HepG2 (cell line): Measurements from ENCODE around the gene RPL35. TPM values are rescaled to one million over a fixed set of nuclear protein-coding genes. Genes with fewer than 3 reads are reported as not detected.

Source experiments
- ATAD3A ChIP-seq: sonication (generic); formaldehyde crosslinking; IDR thresholded peaks from 2 replicates; pipeline ENCODE4 v1.4.0; 2020; ENCODE audit warnings: missing genetic modification reagents
- HIVEP1 ChIP-seq: sonication (generic); formaldehyde crosslinking; IDR thresholded peaks from 2 replicates; pipeline ENCODE4 v1.4.0; 2020; ENCODE audit warnings: mild to moderate bottlenecking, missing genetic modification reagents
- JUNB ChIP-seq: sonication (generic); formaldehyde crosslinking; IDR thresholded peaks from 2 replicates; pipeline ENCODE4 v1.8.0; 2022; ENCODE audit warnings: missing genetic modification reagents, mild to moderate bottlenecking, borderline replicate concordance
- MED8 ChIP-seq: sonication (generic); formaldehyde crosslinking; IDR thresholded peaks from 2 replicates; pipeline ENCODE4 v1.8.1; 2023; ENCODE audit warnings: mild to moderate bottlenecking, missing genetic modification reagents; ENCODE audit not compliant: insufficient replicate concordance
- NAIF1 ChIP-seq: sonication (generic); formaldehyde crosslinking; IDR thresholded peaks from 2 replicates; pipeline ENCODE4 v1.5.0; 2020; ENCODE audit warnings: mild to moderate bottlenecking, missing genetic modification reagents, borderline replicate concordance
- NFE2L2 ChIP-seq: fragments of 150-350 bp; IDR thresholded peaks from 2 replicates; pipeline ENCODE4 v1.6.1; 2014; ENCODE audit warnings: low read length
- NFRKB ChIP-seq: fragments of 450-650 bp; IDR thresholded peaks from 2 replicates; pipeline ENCODE4 v1.6.1; 2017
- RFX1 ChIP-seq: fragments of 450-650 bp; IDR thresholded peaks from 2 replicates; pipeline ENCODE4 v1.6.1; 2017
- SIN3A ChIP-seq: IDR thresholded peaks from 2 replicates; pipeline ENCODE4 v1.6.1; 2011; ENCODE audit warnings: low read depth, mild to moderate bottlenecking, control low read depth, low read length, borderline replicate concordance
- SKI ChIP-seq: fragments of 450-650 bp; IDR thresholded peaks from one replicate; pipeline ENCODE4 v1.6.1; 2018; ENCODE audit warnings: mild to moderate bottlenecking; ENCODE audit not compliant: partially characterized antibody
- SMAD1 ChIP-seq: sonication (generic); formaldehyde crosslinking; IDR thresholded peaks from 2 replicates; pipeline ENCODE4 v1.4.0; 2020; ENCODE audit warnings: missing genetic modification reagents, low read depth, mild to moderate bottlenecking, borderline replicate concordance
- SRSF4 ChIP-seq: fragments of 200-400 bp; formaldehyde crosslinking; IDR thresholded peaks from one replicate; pipeline ENCODE4 v1.6.1; 2018; ENCODE audit warnings: mild to moderate bottlenecking, low read depth, low read length, moderate library complexity; ENCODE audit not compliant: poor library complexity, severe bottlenecking
- TCF7 ChIP-seq: sonication (generic); IDR thresholded peaks from 2 replicates; pipeline ENCODE4 v1.6.1; 2016; ENCODE audit warnings: antibody characterized with exemption, low read depth
- TGIF2 ChIP-seq: IDR thresholded peaks from 2 replicates; pipeline ENCODE4 v1.6.1; 2016; ENCODE audit warnings: control low read depth, missing compliant biosample characterization
- TOE1 ChIP-seq: sonication (generic); formaldehyde crosslinking; IDR thresholded peaks from 2 replicates; pipeline ENCODE4 v1.4.0; 2020; ENCODE audit warnings: mild to moderate bottlenecking, missing genetic modification reagents
- ZNF124 ChIP-seq: sonication (generic); formaldehyde crosslinking; IDR thresholded peaks from 2 replicates; pipeline ENCODE4 v1.4.0; 2020; ENCODE audit warnings: missing genetic modification reagents
- ZNF296 ChIP-seq: sonication (generic); formaldehyde crosslinking; conservative IDR thresholded peaks from 2 replicates; pipeline ENCODE4 v1.5.0; 2020; ENCODE audit warnings: mild to moderate bottlenecking, missing genetic modification reagents
- ZNF605 ChIP-seq: sonication (generic); formaldehyde crosslinking; IDR thresholded peaks from 2 replicates; pipeline ENCODE4 v1.8.0; 2022; ENCODE audit warnings: mild to moderate bottlenecking, missing genetic modification reagents
- ZNF713 ChIP-seq: sonication (generic); formaldehyde crosslinking; IDR thresholded peaks from 2 replicates; pipeline ENCODE4 v1.4.0; 2020; ENCODE audit warnings: mild to moderate bottlenecking, missing genetic modification reagents
- ZNF83 ChIP-seq: sonication (generic); formaldehyde crosslinking; IDR thresholded peaks from 2 replicates; pipeline ENCODE4 v1.4.0; 2020; ENCODE audit warnings: missing genetic modification reagents, mild to moderate bottlenecking, borderline replicate concordance
- polyA plus RNA-seq, 8 experiments: library from polyadenylated mRNA; depleted of rRNA in 3 of 8; stranded (reverse) in 7 of 8; unstranded in 1 of 8; fragments of >200 nt; fragmentation: Illumina TruSeq in 4 of 8; extraction: Trizol in 4 of 8; gene quantifications; 2 replicates each; pipeline versions ENCODE4 v1.2.1 to v1.2.3, GENCODE V29; 2011 to 2016; ENCODE audit warnings: low read depth in 4 of 8, missing spikeins in 1 of 8, mixed read lengths in 1 of 8; ENCODE audit not compliant: insufficient read depth in 1 of 8
- total RNA-seq, 5 experiments: library from RNA; depleted of rRNA; stranded (reverse); fragments of >200 nt; fragmentation: Illumina TruSeq; extraction: Trizol; gene quantifications; 2 replicates each; pipeline ENCODE4 v1.2.3, GENCODE V29; 2016; ENCODE audit warnings: low read depth in 1 of 5
- TF ChIP-seq, protein P1 (sequence below): sonication (generic); formaldehyde crosslinking; IDR thresholded peaks from 2 replicates; pipeline ENCODE4 v1.5.1; 2020; ENCODE audit warnings: mild to moderate bottlenecking, missing genetic modification reagents, borderline replicate concordance
- TF ChIP-seq, protein P2 (sequence below): sonication (generic); formaldehyde crosslinking; IDR thresholded peaks from 2 replicates; pipeline ENCODE4 v1.9.0; 2021; ENCODE audit warnings: missing genetic modification reagents, mild to moderate bottlenecking, borderline replicate concordance
- TF ChIP-seq, protein P3 (sequence below): sonication (generic); formaldehyde crosslinking; IDR thresholded peaks from 2 replicates; pipeline ENCODE4 v1.5.0; 2020; ENCODE audit warnings: missing genetic modification reagents

The RPL35 gene
- total and polyA plus RNA-seq, 2 of the 13 experiments (the other 11 are each of a cell fraction or from before 2014, with no cell fraction given), result 2,153 to 2,935 TPM

DNA sequence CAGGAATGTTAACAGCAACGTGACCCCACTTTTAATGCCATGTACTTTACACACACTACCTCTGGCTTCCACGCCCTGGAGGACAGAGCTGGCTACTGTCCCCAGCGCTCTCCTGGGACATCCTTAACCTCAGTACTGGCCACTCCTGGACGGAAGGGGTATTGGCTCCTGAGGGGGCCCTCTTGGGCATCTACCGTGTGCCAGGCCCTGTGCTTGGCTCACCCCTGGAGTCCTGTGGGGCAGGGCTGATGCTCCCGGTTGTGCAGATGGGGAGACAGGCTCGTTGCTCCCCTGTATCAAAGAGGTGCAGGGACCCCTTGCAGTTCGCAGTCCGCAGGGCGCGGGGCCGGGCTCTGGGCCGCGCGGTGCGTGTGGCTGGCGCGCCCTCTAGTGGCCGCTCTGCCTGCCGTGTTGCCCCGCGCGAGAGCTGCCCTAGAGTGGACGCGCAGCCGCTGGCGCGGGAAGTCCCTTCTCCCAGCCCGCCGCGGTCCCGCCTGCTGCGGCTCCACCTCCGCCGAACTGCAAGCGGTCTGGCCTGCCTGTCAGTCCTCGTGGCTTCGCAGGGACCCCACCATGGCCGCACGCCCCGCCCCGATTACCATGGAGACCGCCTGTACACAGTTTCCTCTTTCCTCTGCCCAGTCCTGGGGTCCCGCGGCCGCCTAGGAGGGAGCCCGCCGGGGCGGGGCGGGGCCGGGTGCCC lies 8.8 kb downstream of the RPL35 start, which contains the start of gene WDR38 (continued):
- TF ChIP-seq ZNF713 (peak; percentile 88; the same call in 1 of the 2 replicates), JUNB (no peak), ZNF296 (CRISPR knock-in tag) (no peak), ZNF124 (CRISPR knock-in tag) (peak; percentile 28; the same call in 1 of the 2 replicates), MED8 (no peak), SIN3A (no peak), TOE1 (CRISPR knock-in tag) (no peak), TGIF2 (CRISPR knock-in tag) (no peak), ZNF605 (CRISPR knock-in tag) (peak; percentile 69; the same call in 1 of the 2 replicates), SKI (no peak), NAIF1 (CRISPR knock-in tag) (no peak), NFRKB (no peak), NFE2L2 (no peak), RFX1 (peak; percentile 47; the same call in 1 of the 2 replicates), SRSF4 (no peak), SMAD1 (CRISPR knock-in tag) (peak; percentile 64; the same call in 1 of the 2 replicates), HIVEP1 (CRISPR knock-in tag) (peak; percentile 72; the same call in 1 of the 2 replicates), ATAD3A (CRISPR knock-in tag) (no peak), TCF7 (no peak), ZNF83 (CRISPR knock-in tag) (no peak)
- TF ChIP-seq, protein P1, sequence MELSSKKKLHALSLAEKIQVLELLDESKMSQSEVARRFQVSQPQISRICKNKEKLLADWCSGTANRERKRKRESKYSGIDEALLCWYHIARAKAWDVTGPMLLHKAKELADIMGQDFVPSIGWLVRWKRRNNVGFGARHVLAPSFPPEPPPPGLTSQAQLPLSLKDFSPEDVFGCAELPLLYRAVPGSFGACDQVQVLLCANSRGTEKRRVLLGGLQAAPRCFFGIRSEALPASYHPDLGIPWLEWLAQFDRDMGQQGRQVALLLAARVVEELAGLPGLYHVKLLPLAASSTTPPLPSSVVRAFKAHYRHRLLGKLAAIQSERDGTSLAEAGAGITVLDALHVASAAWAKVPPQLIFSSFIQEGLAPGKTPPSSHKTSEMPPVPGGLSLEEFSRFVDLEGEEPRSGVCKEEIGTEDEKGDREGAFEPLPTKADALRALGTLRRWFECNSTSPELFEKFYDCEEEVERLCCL (CRISPR knock-in tag), result no peak
- TF ChIP-seq, protein P2, sequence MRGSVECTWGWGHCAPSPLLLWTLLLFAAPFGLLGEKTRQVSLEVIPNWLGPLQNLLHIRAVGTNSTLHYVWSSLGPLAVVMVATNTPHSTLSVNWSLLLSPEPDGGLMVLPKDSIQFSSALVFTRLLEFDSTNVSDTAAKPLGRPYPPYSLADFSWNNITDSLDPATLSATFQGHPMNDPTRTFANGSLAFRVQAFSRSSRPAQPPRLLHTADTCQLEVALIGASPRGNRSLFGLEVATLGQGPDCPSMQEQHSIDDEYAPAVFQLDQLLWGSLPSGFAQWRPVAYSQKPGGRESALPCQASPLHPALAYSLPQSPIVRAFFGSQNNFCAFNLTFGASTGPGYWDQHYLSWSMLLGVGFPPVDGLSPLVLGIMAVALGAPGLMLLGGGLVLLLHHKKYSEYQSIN (CRISPR knock-in tag), result no peak
- TF ChIP-seq, protein P3, sequence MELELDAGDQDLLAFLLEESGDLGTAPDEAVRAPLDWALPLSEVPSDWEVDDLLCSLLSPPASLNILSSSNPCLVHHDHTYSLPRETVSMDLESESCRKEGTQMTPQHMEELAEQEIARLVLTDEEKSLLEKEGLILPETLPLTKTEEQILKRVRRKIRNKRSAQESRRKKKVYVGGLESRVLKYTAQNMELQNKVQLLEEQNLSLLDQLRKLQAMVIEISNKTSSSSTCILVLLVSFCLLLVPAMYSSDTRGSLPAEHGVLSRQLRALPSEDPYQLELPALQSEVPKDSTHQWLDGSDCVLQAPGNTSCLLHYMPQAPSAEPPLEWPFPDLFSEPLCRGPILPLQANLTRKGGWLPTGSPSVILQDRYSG (CRISPR knock-in tag), result no peak
